ENCODE measurements around the gene CARNS1. TPM values are rescaled to one million over a fixed set of nuclear protein-coding genes. Genes with fewer than 3 reads are reported as not detected.
A peak's percentile ranks its signal among the peaks of the same experiment; 100 is the strongest.

The CARNS1 gene
- total and polyA plus RNA-seq, 12 donors, result 0.10 to 0.80 (median 0.35) TPM; not detected in 1

DNA sequence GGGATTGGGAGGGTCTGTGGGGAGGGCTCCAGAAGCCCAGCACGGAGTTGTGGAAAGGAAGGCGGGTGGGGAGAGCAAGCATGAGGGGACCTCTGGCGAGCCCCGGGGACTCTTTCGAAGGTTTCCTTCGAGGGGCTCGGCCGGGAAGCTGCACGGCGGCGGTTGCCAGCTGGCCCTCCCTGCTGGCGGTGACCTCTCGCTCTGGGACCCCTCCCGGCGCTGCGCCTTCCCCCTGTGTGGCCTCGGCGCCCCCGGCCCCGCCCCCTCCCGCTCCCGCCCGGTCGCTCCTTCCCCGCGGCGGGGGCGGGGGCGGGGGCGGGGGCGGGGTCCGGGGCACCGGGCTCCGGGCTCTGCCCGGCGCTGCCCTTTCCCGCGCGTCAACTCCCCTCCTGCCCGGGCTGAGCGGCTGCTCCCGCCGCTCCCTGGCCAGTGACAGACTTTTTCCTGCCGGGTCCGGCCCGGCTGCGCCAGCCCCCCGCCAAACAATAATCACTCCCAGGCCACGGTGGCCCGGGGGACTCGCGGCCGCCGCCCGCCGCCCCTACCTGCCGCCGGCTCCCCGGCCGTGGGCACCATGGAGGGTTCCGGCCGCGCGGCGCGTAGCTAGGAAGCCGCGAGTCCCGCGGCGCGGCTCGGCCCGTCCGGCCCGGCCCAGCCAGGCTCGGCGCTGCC is 43.0 kb upstream of the CARNS1 start:
- Histone ChIP-seq H3K36me3 (replicated peaks in 1 of 2) (no peaks in the 10 kb centered on the region), H3K4me3 (peak overlapping the region in 2 of 4 donors; percentile 76 to 94), H3K27ac (peak overlapping the region in 4 of 5 donors; percentile 71 to 88 (median 76)), H3K4me1 (replicated peaks in 1 of 2) (peaks cover 18 to 29% of the 10 kb centered on the region in 2 donors), H3K27me3 (no peaks in the 10 kb centered on the region), H3K9me3 (replicated peaks in 1 of 3) (no peaks in the 10 kb centered on the region)
- DNase-seq, result no peak
- 0 to 20% (median 1%) methylated on average over 1 to 71 of the region's 78 CpGs for WGBS, 4 donors
- TF ChIP-seq, protein P1, sequence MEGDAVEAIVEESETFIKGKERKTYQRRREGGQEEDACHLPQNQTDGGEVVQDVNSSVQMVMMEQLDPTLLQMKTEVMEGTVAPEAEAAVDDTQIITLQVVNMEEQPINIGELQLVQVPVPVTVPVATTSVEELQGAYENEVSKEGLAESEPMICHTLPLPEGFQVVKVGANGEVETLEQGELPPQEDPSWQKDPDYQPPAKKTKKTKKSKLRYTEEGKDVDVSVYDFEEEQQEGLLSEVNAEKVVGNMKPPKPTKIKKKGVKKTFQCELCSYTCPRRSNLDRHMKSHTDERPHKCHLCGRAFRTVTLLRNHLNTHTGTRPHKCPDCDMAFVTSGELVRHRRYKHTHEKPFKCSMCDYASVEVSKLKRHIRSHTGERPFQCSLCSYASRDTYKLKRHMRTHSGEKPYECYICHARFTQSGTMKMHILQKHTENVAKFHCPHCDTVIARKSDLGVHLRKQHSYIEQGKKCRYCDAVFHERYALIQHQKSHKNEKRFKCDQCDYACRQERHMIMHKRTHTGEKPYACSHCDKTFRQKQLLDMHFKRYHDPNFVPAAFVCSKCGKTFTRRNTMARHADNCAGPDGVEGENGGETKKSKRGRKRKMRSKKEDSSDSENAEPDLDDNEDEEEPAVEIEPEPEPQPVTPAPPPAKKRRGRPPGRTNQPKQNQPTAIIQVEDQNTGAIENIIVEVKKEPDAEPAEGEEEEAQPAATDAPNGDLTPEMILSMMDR (IDR thresholded peaks at IDR 0.05), result no peak
- peak in 1 of 2 donors; percentile 6 for TF ChIP-seq POLR2A (IDR thresholded peaks at IDR 0.05)
- intact Hi-C loops (cut with DNase I), result no loop called here

DNA sequence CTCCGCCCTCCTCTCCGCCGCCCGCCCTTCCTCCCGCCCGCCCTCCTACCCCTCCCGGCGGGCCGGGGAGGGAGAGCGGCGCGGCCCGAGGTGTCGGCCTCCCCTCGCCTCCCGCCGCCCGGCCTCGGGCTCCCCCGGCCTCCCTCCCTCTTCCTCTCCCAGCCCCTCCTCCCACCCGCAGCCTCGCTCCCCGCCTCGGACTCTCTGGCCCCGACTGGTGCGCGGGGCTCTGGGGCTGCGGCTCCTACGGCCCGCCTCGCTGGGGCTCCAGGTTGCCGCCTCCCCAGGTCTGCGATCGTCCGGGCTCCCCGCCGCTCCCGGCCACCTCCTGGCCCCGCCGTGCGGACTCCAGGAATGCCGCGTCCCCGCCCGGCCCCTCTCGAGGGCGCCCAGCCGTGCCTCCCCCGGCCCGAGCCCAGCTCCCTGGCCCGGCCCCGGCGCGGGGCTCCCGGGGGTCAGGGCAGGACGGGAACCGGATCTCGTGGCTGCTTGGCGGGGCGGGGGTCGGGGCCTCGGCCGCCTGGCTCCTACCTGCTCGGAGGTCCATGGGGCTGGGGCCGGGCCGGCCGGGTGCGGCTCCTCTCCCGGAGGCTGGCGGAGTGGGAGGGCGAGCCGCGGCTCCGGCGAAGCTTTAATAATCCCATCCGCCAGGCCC is 42.4 kb upstream of the CARNS1 start, which contains the start of gene CLCF1:
Gene CLCF1, minus strand, starts transcription at position 606 of the 655 bp plus-strand sequence. Its CDS starts 59 bp downstream, at position 547.
- intact Hi-C loops (cut with DNase I), result no loop called here
- Histone ChIP-seq H3K4me1 (replicated peaks in 1 of 2) (peaks cover 18 to 29% of the 10 kb centered on the region in 2 donors), H3K27me3 (no peaks in the 10 kb centered on the region), H3K27ac (peak within 1 kb of the TSS in 4 of 5 donors; percentile 71 to 88 (median 76)), H3K4me3 (peak within 1 kb of the TSS in 3 of 4 donors; percentile 40 to 94 (median 76)), H3K9me3 (replicated peaks in 1 of 3) (no peaks in the 10 kb centered on the region), H3K36me3 (replicated peaks in 1 of 2) (no peaks in the 10 kb centered on the region)
- peak in 6 of 7 donors; percentile 62 to 78 (median 66) for DNase-seq
- TF ChIP-seq, protein P1 (IDR thresholded peaks at IDR 0.05), result no peak
- peak in 1 of 2 donors; percentile 8 for TF ChIP-seq POLR2A (IDR thresholded peaks at IDR 0.05)
- WGBS, 4 donors, result 0 to 1% (median 1%) methylated on average over 8 to 73 of the region's 76 CpGs

DNA sequence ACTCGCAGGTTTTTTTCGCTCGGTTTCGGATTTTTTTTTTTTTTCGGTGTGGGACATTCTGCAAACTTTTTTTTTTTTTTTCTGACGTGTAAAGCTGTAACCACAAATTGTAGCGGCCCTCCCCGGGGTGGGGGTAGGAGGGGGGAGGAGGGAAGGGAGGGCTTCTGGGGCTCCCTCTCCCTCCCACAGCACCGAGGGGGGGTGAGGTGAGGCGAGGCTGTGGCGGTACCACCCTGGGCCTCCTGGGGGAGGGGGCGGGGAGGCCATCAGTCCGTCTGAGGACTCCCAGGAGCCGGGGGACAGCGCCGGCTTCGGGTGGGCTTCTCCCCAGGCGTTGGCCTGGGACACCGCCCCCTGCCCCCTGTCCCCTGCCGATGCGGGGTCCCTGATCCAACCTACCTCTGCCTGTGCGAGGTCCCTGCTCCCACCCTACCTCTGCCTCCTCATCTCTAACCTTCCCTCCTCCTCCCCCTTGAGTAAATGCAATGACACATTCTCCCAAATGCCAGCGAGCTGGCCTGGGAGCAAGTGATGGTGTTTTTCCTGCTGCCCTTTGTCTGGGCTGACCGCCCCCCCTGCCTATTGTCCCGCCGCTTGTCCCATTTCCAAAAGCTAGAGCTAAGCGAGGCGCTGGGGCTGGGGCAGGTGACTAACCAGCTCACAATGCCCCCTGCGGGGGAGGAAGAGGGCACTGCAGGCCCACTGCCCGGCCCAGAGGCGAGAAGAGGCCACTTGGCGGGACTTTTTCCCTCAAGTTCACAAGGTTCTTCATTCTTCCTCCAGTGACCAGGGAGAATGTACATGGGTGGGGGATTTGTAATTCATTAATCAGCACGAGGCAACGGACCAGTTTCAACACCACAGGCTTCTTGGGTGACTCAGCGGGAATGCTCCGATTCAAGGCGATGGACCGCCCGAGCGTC is 41.6 kb upstream of the CARNS1 start:
- H3K4me3 ChIP-seq, result peak overlapping the region in 2 of 4 donors; percentile 76 to 94
- H3K36me3 ChIP-seq (replicated peaks in 1 of 2), result no peaks in the 10 kb centered on the region
- no peaks in the 10 kb centered on the region for H3K27me3 ChIP-seq
- TF ChIP-seq, protein P1 (IDR thresholded peaks at IDR 0.05), result peak; percentile 17 to 57 (median 42)
- TF ChIP-seq POLR2A (IDR thresholded peaks at IDR 0.05), result peak in 1 of 2 donors; percentile 62
- peaks cover 18 to 29% of the 10 kb centered on the region in 2 donors for H3K4me1 ChIP-seq (replicated peaks in 1 of 2)
- no peaks in the 10 kb centered on the region for H3K9me3 ChIP-seq (replicated peaks in 1 of 3)
- H3K27ac ChIP-seq, result peak overlapping the region in 4 of 5 donors; percentile 71 to 88 (median 76)
- intact Hi-C loops (cut with DNase I), result no loop called here
- WGBS, 4 donors, result 1 to 11% (median 4%) methylated on average over 20 to 40 of the region's 40 CpGs
- peak; percentile 83 to 95 (median 90) for DNase-seq
